Astrocyte of the cerebellum (primary cell): ENCODE data around the gene LMBR1L.

Experiments used
- DNase-seq: peaks from one replicate; pipeline ENCODE4 v3.0.0-alpha.2; 2011; ENCODE audit warnings: low read depth
- H3K4me3 ChIP-seq: 2 replicates; pipeline ENCODE4 v1.5.1; 2011; ENCODE audit warnings: mild to moderate bottlenecking, low read depth, low read length, moderate library complexity
- CTCF ChIP-seq: IDR thresholded peaks from 2 replicates; pipeline ENCODE4 v1.5.1; 2012; ENCODE audit warnings: low read length, low read depth, moderate library complexity, mild to moderate bottlenecking; ENCODE audit errors: missing control alignments
- in situ Hi-C: cut with HindIII; loops from 2 replicates; pipeline ENCODE4 v1.10.0; 2017; ENCODE audit warnings: low sequenced_read_pairs

The LMBR1L gene

DNA sequence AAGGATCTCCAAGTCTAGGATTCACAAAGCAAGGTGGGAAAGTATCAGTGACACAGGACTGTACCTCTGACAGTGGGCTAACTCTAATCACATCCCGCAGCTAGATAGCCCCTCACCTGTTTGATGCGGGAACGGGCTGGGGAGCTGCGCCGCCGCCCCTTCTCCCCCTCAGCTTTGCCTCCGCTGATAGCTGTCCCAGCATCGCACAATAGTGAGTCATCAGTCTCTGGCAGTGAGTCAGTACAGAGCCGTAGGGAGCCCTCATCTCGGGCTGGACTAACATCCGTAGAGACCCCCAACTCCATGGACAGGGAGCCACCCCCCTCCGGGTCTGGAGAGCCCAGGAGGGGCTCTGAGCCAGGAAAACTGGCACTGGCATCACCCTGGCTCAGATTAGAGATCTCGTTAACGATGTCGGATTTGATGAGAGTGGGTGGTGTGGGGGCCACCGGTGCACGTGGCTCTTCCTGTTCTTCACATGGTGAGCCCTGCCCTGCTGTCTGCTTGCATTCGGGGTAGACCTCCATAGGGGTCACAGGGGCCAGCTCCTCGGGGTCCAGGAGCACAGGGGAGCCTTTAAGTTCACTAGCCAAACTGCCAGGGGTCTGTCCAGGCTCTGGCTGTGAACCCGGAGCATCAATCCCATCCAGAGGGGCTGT is 61.0 kb downstream of the LMBR1L start:
- in situ Hi-C loops, result no loop called here
- TF ChIP-seq CTCF, result no peak
- H3K4me3 ChIP-seq, result no peak overlapping the region
- peak; percentile 45 for DNase-seq

GRCh38 chr12:49048953-49049352 is 61.7 kb downstream of the LMBR1L start:
- in situ Hi-C loops, result no loop called here
- DNase-seq, result no peak

More at GRCh38 chr12:49048953-49049352, 61.7 kb downstream of the LMBR1L start:
- H3K4me3 ChIP-seq, result no peak overlapping the region
- TF ChIP-seq CTCF, result no peak
